Measurements from ENCODE around the gene CA10.

Gene CA10

GRCh38 chr17:51855806-51856205, 302.7 kb downstream of the CA10 start:
- no peak for DNase-seq

- no peak for DNase-seq
These were observed 304.7 kb downstream of the CA10 start for GRCh38 chr17:51853857-51854256.

GRCh38 chr17:51852603-51853002, 305.9 kb downstream of the CA10 start:
- no peak for DNase-seq

GRCh38 chr17:51850201-51850600, 308.3 kb downstream of the CA10 start:
- no peak for DNase-seq

- DNase-seq: no peak
These were observed 310.1 kb downstream of the CA10 start for GRCh38 chr17:51848451-51848850.

- no peak for DNase-seq
These were observed 311.9 kb downstream of the CA10 start for GRCh38 chr17:51846566-51846965.

- no peak for DNase-seq
These were observed 312.7 kb downstream of the CA10 start for GRCh38 chr17:51845776-51846175.

- DNase-seq: no peak
These were observed 315.8 kb downstream of the CA10 start for GRCh38 chr17:51842763-51843162.

- DNase-seq: no peak
These were observed 316.8 kb downstream of the CA10 start for GRCh38 chr17:51841669-51842068.

GRCh38 chr17:51840688-51841087, 317.8 kb downstream of the CA10 start:
- DNase-seq: no peak

- no peak for DNase-seq
These were observed 324.9 kb downstream of the CA10 start for GRCh38 chr17:51833620-51834019.

GRCh38 chr17:51833045-51833444, 325.5 kb downstream of the CA10 start:
- DNase-seq: no peak

GRCh38 chr17:51830886-51831285, 327.6 kb downstream of the CA10 start:
- DNase-seq: no peak

GRCh38 chr17:51830451-51830850, 328.1 kb downstream of the CA10 start:
- DNase-seq: no peak

- no peak for DNase-seq
These were observed 329.6 kb downstream of the CA10 start for GRCh38 chr17:51828901-51829300.

GRCh38 chr17:51827140-51827539, 331.4 kb downstream of the CA10 start:
- no peak for DNase-seq

GRCh38 chr17:51820766-51821165, 337.7 kb downstream of the CA10 start:
- DNase-seq: no peak

- DNase-seq: no peak
These were observed 338.3 kb downstream of the CA10 start for GRCh38 chr17:51820252-51820651.

- no peak for DNase-seq
These were observed 338.9 kb downstream of the CA10 start for GRCh38 chr17:51819341-51820219.

GRCh38 chr17:51818777-51819176, 339.7 kb downstream of the CA10 start:
- DNase-seq: no peak

GRCh38 chr17:51817955-51818354, 340.6 kb downstream of the CA10 start:
- no peak for DNase-seq

- DNase-seq: no peak
These were observed 341.4 kb downstream of the CA10 start for GRCh38 chr17:51817117-51817516.

- no peak for DNase-seq
These were observed 343.4 kb downstream of the CA10 start for GRCh38 chr17:51815097-51815496.

- no peak for DNase-seq
These were observed 344.0 kb downstream of the CA10 start for GRCh38 chr17:51814521-51814920.

- no peak for DNase-seq
These were observed 344.7 kb downstream of the CA10 start for GRCh38 chr17:51813784-51814174.

All from NCI-H1105 treated with DMSO at 0.1 percent for 48 hours (cell line).